Transverse colon (tissue), 4 donors: Measurements from ENCODE around the gene ENG. TPM values are rescaled to one million over a fixed set of nuclear protein-coding genes. Genes with fewer than 3 reads are reported as not detected.

ENCODE experiments used
- DNase-seq: peaks from one replicate; pipeline ENCODE4 v3.0.0-alpha.2; 2019
- H3K27ac ChIP-seq, 4 donors: fragments of 200-600 bp; sonication (generic); 2 replicates each; pipeline ENCODE4 v1.5.1; 2016 to 2018; ENCODE audit warnings: inconsistent platforms in 4 of 4
- H3K27me3 ChIP-seq: fragments of 200-600 bp; sonication (generic); 2 replicates; pipeline ENCODE4 v1.5.1; 2017; ENCODE audit warnings: inconsistent platforms
- H3K36me3 ChIP-seq, 4 donors: fragments of 200-600 bp; sonication (generic); 2 replicates each; pipeline ENCODE4 v1.5.1; 2017 to 2019; ENCODE audit warnings: inconsistent platforms in 4 of 4
- H3K4me1 ChIP-seq, 4 donors: fragments of 200-600 bp; sonication (generic); 2 replicates each; pipeline ENCODE4 v1.5.1; 2017 to 2020; ENCODE audit warnings: inconsistent platforms in 4 of 4
- H3K4me3 ChIP-seq, 4 donors: fragments of 200-600 bp; sonication (generic); 1 replicate in 1 of 4; 2 replicates in 3 of 4; pipeline versions ENCODE4 v1.5.1 to v1.6.1; 2017 to 2019; ENCODE audit warnings: inconsistent platforms in 4 of 4
- H3K9me3 ChIP-seq, 2 donors: fragments of 200-600 bp; sonication (generic); 2 replicates each; pipeline ENCODE4 v1.5.1; 2017 to 2019; ENCODE audit warnings: inconsistent platforms in 2 of 2
- CTCF ChIP-seq, 5 experiments: fragments of 200-600 bp in 3 of 5; fragments of 450-650 bp in 2 of 5; sonication (generic) in 3 of 5; IDR thresholded peaks; 1 replicate in 2 of 5; 2 replicates in 3 of 5; pipeline ENCODE4 v1.5.1; 2016 to 2017; ENCODE audit warnings: antibody characterized with exemption in 5 of 5, inconsistent platforms in 3 of 5, mild to moderate bottlenecking in 2 of 5, moderate library complexity in 1 of 5
- EP300 ChIP-seq: sonication (generic); formaldehyde crosslinking; IDR thresholded peaks from one replicate; pipeline ENCODE4 v1.6.1; 2017; ENCODE audit warnings: antibody characterized with exemption, low read depth
- POLR2A ChIP-seq: fragments of 450-650 bp; IDR thresholded peaks from one replicate; pipeline ENCODE4 v1.6.1; 2016; ENCODE audit warnings: antibody characterized with exemption, mild to moderate bottlenecking, moderate library complexity
- POLR2AphosphoS5 ChIP-seq, 3 donors: sonication (generic); formaldehyde crosslinking; IDR thresholded peaks; one replicate each; pipeline ENCODE4 v1.6.1; 2016; ENCODE audit warnings: antibody characterized with exemption in 3 of 3
- WGBS, 2 donors: methylation state at CpG; one replicate each; pipeline ENCODE4 v1.1.5; 2018; ENCODE audit warnings: low coverage in 1 of 2; 5-methylcytosine and 5-hydroxymethylcytosine counted together
- in situ Hi-C, 4 donors: fragments of 200-750 bp; cut with MboI; loops; one replicate each; pipeline versions ENCODE4 v1.15.0 to v1.15.1; 2017; ENCODE audit warnings: low sequenced_read_pairs in 3 of 4, low pct_ligation_motif_present in 1 of 4, low pct_unique_long_range_greater_than_20kb in 1 of 4
- intact Hi-C: fragments of 100-400 bp; cut with DNase I; formaldehyde crosslinking; loops from one replicate; pipeline ENCODE4 v1.15.1; 2023; ENCODE audit warnings: low total_unique reads
- total RNA-seq, 4 donors: library from RNA; depleted of rRNA; stranded (reverse); fragments of >200 nt; gene quantifications; one replicate each; pipeline ENCODE4 v1.1.0, GENCODE V29; 2016

ENG gene
- total RNA-seq, 4 donors from 2014 or later, result 10.6 to 23.9 (median 17.0) TPM

- WGBS, 2 donors, result 62% methylated on average over 27 of the region's 29 CpGs; no CpG with 5 or more reads in 1 of the 2 donors
- no peaks in the 10 kb centered on the region for H3K27me3 ChIP-seq
- H3K36me3 ChIP-seq, result no peaks in the 10 kb centered on the region
- intact Hi-C loops, result no loop called here
- H3K9me3 ChIP-seq, result no peaks in the 10 kb centered on the region
- no peak overlapping the region for H3K4me3 ChIP-seq
- DNase-seq, result peak; percentile 80
- TF ChIP-seq EP300 (no peak), POLR2A (no peak), CTCF (IDR thresholded peaks at IDR 0.05) (no peak), POLR2AphosphoS5 (IDR thresholded peaks at IDR 0.05) (no peak)
- peak overlapping the region; percentile 59 to 76 (median 60) for H3K27ac ChIP-seq
- H3K4me1 ChIP-seq, result peaks cover 7 to 30% (median 20%) of the 10 kb centered on the region in 4 donors
- in situ Hi-C loops, result loop anchor here in 1 of 4 donors (10.0 kb wide), 2 partner anchors 128 to 268 kb away; partner anchors contain the start of gene TOR2A
These were observed 7.9 kb upstream of the ENG start for GRCh38 chr9:127862075-127863011.

- Histone ChIP-seq H3K27me3 (no peaks in the 10 kb centered on the region), H3K4me1 (peaks cover 7 to 30% (median 20%) of the 10 kb centered on the region in 4 donors), H3K36me3 (no peaks in the 10 kb centered on the region), H3K27ac (no peak overlapping the region), H3K9me3 (no peaks in the 10 kb centered on the region), H3K4me3 (no peak overlapping the region)
- intact Hi-C loops (no loop called here), in situ Hi-C loops (loop anchor here in 1 of 4 donors (10.0 kb wide), 2 partner anchors 126 to 266 kb away; partner anchors contain the start of gene TOR2A)
- TF ChIP-seq POLR2AphosphoS5 (IDR thresholded peaks at IDR 0.05) (no peak), EP300 (no peak), POLR2A (no peak), CTCF (IDR thresholded peaks at IDR 0.05) (no peak)
- WGBS, 2 donors, result 89 to 94% methylated on average over 8 to 11 of the region's 11 CpGs
- no peak for DNase-seq
These were observed 6.3 kb upstream of the ENG start for GRCh38 chr9:127860779-127861178.

- H3K4me3 ChIP-seq, result no peak overlapping the region
- DNase-seq, result no peak
- TF ChIP-seq CTCF (IDR thresholded peaks at IDR 0.05) (no peak), POLR2AphosphoS5 (IDR thresholded peaks at IDR 0.05) (no peak), EP300 (no peak), POLR2A (no peak)
- 85 to 90% methylated on average over 4 to 8 of the region's 8 CpGs for WGBS, 2 donors
- H3K9me3 ChIP-seq, result no peaks in the 10 kb centered on the region
- H3K36me3 ChIP-seq, result no peaks in the 10 kb centered on the region
- intact Hi-C loops, result no loop called here
- in situ Hi-C loops, result loop anchor here in 1 of 4 donors (10.0 kb wide), 2 partner anchors 125 to 265 kb away; partner anchors contain the start of gene TOR2A
- H3K27ac ChIP-seq, result no peak overlapping the region
- peaks cover 7 to 30% (median 20%) of the 10 kb centered on the region in 4 donors for H3K4me1 ChIP-seq
- no peaks in the 10 kb centered on the region for H3K27me3 ChIP-seq
These were observed 5.8 kb upstream of the ENG start for GRCh38 chr9:127860260-127860659.

GRCh38 chr9:127858041-127858512 lies 3.6 kb upstream of the ENG start:
- Histone ChIP-seq H3K4me3 (no peak overlapping the region), H3K27ac (peak overlapping the region in 2 of 4 donors; percentile 3 to 10), H3K4me1 (peaks cover 7 to 33% (median 22%) of the 10 kb centered on the region in 4 donors), H3K27me3 (no peaks in the 10 kb centered on the region), H3K9me3 (no peaks in the 10 kb centered on the region), H3K36me3 (no peaks in the 10 kb centered on the region)
- in situ Hi-C loops, result no loop called here
- TF ChIP-seq CTCF (IDR thresholded peaks at IDR 0.05), result no peak
- TF ChIP-seq POLR2AphosphoS5 (IDR thresholded peaks at IDR 0.05), result no peak
- no peak for TF ChIP-seq POLR2A
- no peak for TF ChIP-seq EP300
- DNase-seq, result no peak
- WGBS, 2 donors, result 49% methylated on average over 8 of the region's 12 CpGs; no CpG with 5 or more reads in 1 of the 2 donors
- intact Hi-C loops, result no loop called here
